ENCODE data around the gene IDUA. TPM values are rescaled to one million over a fixed set of nuclear protein-coding genes. Genes with fewer than 3 reads are reported as not detected.
"Not testable (repeated sequence)": the region's sequence is repeated elsewhere in the genome, so short reads cannot be mapped to it uniquely, and the experiment has no call there.

The IDUA gene
- total RNA-seq, 2 donors from 2014 or later, result 22.4 to 25.6 TPM

GRCh38 chr4:1053080-1053661 is 66.3 kb downstream of the IDUA start:
- no peaks in the 10 kb centered on the region for H3K36me3 Mint-ChIP-seq (ENCODE audit: low read depth)
- H3K4me3 ChIP-seq (ENCODE audit: low read length), result no peak overlapping the region
- H3K27ac Mint-ChIP-seq, result no peak overlapping the region
- no peak overlapping the region for H3K4me3 Mint-ChIP-seq
- no peaks in the 10 kb centered on the region for H3K4me1 Mint-ChIP-seq
- DNase-seq, result peak; percentile 44
- peaks cover 87% of the 10 kb centered on the region for H3K27me3 Mint-ChIP-seq (ENCODE audit: insufficient read depth)
- H3K9me3 Mint-ChIP-seq, result peaks cover 1% of the 10 kb centered on the region
- 63 to 81% methylated on average over 22 to 24 of the region's 24 CpGs for WGBS, 2 experiments (ENCODE audit: insufficient coverage in 1 of 2, insufficient read length in 1 of 2)
- H3K36me3 ChIP-seq (ENCODE audit: control insufficient read depth, insufficient read depth, low read length), result no peaks in the 10 kb centered on the region
- peaks cover 100% of the 10 kb centered on the region for H3K27me3 ChIP-seq (ENCODE audit: control insufficient read depth, insufficient read depth, low read length, poor library complexity, severe bottlenecking)
- no peak overlapping the region for H3K27ac ChIP-seq (ENCODE audit: low read depth, low read length)
- no peaks in the 10 kb centered on the region for H3K4me1 ChIP-seq (ENCODE audit: control insufficient read depth, insufficient read depth, low read length)
- H3K9me3 ChIP-seq (ENCODE audit: control insufficient read depth, low read length), result no peaks in the 10 kb centered on the region
- H3K9ac ChIP-seq (ENCODE audit: extremely low read depth, low read length, poor library complexity, severe bottlenecking), result no peak overlapping the region
- no peak for TF ChIP-seq CTCF (conservative IDR thresholded peaks at IDR 0.05)

GRCh38 chr4:1053891-1054290 is 67.0 kb downstream of the IDUA start:
- H3K9ac ChIP-seq (ENCODE audit: extremely low read depth, low read length, poor library complexity, severe bottlenecking); H3K27ac ChIP-seq (ENCODE audit: low read depth, low read length); H3K4me1 ChIP-seq (ENCODE audit: control insufficient read depth, insufficient read depth, low read length); H3K27ac Mint-ChIP-seq; H3K36me3 Mint-ChIP-seq (ENCODE audit: low read depth); H3K36me3 ChIP-seq (ENCODE audit: control insufficient read depth, insufficient read depth, low read length); H3K4me1 Mint-ChIP-seq; H3K9me3 Mint-ChIP-seq; H3K9me3 ChIP-seq (ENCODE audit: control insufficient read depth, low read length); H3K4me3 Mint-ChIP-seq; DNase-seq; H3K4me3 ChIP-seq (ENCODE audit: low read length): not testable (repeated sequence)
- H3K27me3 ChIP-seq (ENCODE audit: control insufficient read depth, insufficient read depth, low read length, poor library complexity, severe bottlenecking), result peaks cover 100% of the 10 kb centered on the region
- peaks cover 87% of the 10 kb centered on the region for H3K27me3 Mint-ChIP-seq (ENCODE audit: insufficient read depth)
- 78 to 93% methylated on average over 3 to 7 of the region's 7 CpGs for WGBS, 2 experiments (ENCODE audit: insufficient coverage in 1 of 2, insufficient read length in 1 of 2)

Other genes starting within 250 kb of the IDUA start
- 1 to 10 TPM; 1.0 to 1.9 TPM for gene CPLX1, start 160.9 kb upstream of the IDUA start, total RNA-seq
- gene GAK, start 54.7 kb upstream of the IDUA start, total RNA-seq, result 100 to 1,000 TPM; 104 to 121 TPM
- gene TMEM175, start 54.6 kb upstream of the IDUA start, total RNA-seq, result 10 to 100 TPM; 15.9 to 23.0 TPM
- gene DGKQ, start 13.5 kb upstream of the IDUA start, total RNA-seq, result 10 to 100 TPM; 26.3 to 31.1 TPM
- 1 to 10 TPM in 1 of 2 donors, under 1 TPM in 1; 0.55 to 1.0 TPM for gene SLC26A1, start 6.4 kb downstream of the IDUA start, total RNA-seq
- 10 to 100 TPM; 51.0 to 93.3 TPM for gene FGFRL1, start 24.6 kb downstream of the IDUA start, total RNA-seq
- gene RNF212, start 126.5 kb downstream of the IDUA start, total RNA-seq, result 1 to 10 TPM; 3.4 to 5.6 TPM
- gene SPON2, start 185.5 kb downstream of the IDUA start, total RNA-seq, result 1 to 10 TPM; 1.4 to 2.6 TPM